ENCODE measurements around the gene PRIMPOL. TPM values are rescaled to one million over a fixed set of nuclear protein-coding genes. Genes with fewer than 3 reads are reported as not detected.
"Not testable (repeated sequence)": the region's sequence is repeated elsewhere in the genome, so short reads cannot be mapped to it uniquely, and the experiment has no call there.

The PRIMPOL gene
- total RNA-seq, 2 experiments from 2014 or later = 4.2 TPM

DNA sequence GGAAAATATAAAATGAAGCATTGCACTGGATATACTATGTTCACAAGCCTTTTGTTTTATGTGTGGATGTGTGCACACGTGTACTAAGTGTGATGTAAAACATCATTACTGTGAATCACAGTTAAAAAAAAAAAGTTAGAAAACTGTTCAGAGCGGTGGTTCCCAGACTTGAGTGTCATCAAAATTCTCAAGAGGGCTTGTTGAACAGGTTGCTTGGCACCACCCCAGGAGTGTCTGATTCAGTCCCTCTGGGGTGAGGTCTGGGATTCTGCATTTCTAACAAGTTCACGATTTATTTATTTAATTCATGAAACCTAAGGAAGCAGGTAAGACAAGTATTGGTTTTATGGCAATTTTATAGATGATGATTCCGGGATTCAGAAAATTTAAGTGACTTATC, 82.6 kb downstream of the PRIMPOL start:
- TF ChIP-seq, protein P1, sequence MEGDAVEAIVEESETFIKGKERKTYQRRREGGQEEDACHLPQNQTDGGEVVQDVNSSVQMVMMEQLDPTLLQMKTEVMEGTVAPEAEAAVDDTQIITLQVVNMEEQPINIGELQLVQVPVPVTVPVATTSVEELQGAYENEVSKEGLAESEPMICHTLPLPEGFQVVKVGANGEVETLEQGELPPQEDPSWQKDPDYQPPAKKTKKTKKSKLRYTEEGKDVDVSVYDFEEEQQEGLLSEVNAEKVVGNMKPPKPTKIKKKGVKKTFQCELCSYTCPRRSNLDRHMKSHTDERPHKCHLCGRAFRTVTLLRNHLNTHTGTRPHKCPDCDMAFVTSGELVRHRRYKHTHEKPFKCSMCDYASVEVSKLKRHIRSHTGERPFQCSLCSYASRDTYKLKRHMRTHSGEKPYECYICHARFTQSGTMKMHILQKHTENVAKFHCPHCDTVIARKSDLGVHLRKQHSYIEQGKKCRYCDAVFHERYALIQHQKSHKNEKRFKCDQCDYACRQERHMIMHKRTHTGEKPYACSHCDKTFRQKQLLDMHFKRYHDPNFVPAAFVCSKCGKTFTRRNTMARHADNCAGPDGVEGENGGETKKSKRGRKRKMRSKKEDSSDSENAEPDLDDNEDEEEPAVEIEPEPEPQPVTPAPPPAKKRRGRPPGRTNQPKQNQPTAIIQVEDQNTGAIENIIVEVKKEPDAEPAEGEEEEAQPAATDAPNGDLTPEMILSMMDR (IDR thresholded peaks at IDR 0.05) = no peak
- Histone ChIP-seq H3K4me1 (ENCODE audit: insufficient read depth, low read length) (peaks cover 13% of the 10 kb centered on the region), H3K9me3 (ENCODE audit: control insufficient read depth in 1 of 2, insufficient read depth in 1 of 2, low read length in 2 of 2) (no peaks in the 10 kb centered on the region), H3K27ac (ENCODE audit: low read depth in 1 of 2, low read length in 2 of 2) (no peak overlapping the region), H3K36me3 (ENCODE audit: insufficient read depth, low read length) (peaks cover 4% of the 10 kb centered on the region), H3K27me3 (ENCODE audit: control insufficient read depth in 1 of 2, insufficient read depth in 2 of 2, low read length in 2 of 2) (no peaks in the 10 kb centered on the region), H3K4me3 (ENCODE audit: low read length) (no peak overlapping the region)
- Mint-ChIP-seq H3K4me1 (ENCODE audit: low read depth) (peaks cover 17% of the 10 kb centered on the region), H3K27me3 (no peaks in the 10 kb centered on the region), H3K4me3 (peak overlapping the region; percentile 84), H3K27ac (no peak overlapping the region), H3K9me3 (no peaks in the 10 kb centered on the region), H3K36me3 (ENCODE audit: low read depth) (no peaks in the 10 kb centered on the region)
- intact Hi-C loops (cut with DNase I, micrococcal nuclease) = loop anchor here (5.0 to 10.0 kb wide), 9 partner anchors 87 to 1227 kb away; partner anchors contain the start of genes IRF2 (in 2 of the 2), CASP3 (in 1 of the 2), CFAP97 (in 1 of the 2) and ING2 (in 1 of the 2)
- DNase-seq (peak in 1 of 14 experiments; percentile 28), ATAC-seq (ENCODE audit: poor library complexity) (no peak)
- POLR2A ChIA-PET = no interaction called here
- CTCF ChIA-PET = interaction anchor here (4.3 kb wide), 1 partner anchor 468 kb away, joined by 20 read pairs; no protein-coding TSS in a partner anchor

DNA sequence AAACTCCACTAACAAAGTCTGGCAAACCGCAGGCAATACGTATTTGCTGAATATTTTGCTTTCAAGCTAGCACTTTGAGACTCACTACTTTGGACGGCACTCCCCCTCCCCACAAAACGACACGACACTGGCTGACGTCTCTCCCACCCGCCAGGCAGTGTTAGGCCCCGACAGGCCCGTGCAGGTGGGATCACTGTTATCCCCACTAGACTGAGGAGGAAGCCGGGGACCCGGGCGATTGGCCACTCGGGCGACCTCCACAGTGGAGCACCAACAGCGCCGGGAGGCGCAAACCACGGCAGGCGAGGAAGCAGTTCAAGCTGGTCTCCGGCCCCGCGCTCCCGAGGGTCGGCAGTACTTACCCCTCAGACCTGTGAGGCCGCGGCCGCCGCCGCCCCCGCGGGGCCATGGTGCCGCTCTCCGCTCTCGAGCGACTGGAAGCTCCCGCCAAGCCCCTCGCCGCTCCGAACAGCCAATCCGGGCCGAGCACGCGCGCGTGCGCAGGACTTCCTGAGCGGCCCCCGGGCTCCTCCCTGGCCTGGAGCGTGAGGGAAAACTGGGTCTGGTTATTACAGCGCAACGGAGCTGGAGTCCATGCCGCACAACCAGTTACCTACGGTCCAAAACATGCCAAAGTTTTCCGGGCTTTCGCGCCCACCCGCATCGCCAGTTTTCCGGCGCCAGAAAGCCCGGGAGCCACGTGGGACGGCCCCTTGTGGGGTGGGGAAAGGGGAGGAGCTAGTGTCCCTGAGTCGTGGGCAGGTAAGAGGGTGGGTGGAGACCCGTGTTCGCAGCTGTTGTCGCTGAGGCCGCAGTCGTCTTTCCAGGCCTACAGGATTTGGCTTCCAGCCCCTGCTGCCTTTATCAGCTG, 84.4 kb downstream of the PRIMPOL start, which contains the start of gene CENPU:
TSS of gene CENPU (minus strand) at position 443 of the 871 bp plus-strand sequence. CDS start at position 409, 34 bp downstream.
- intact Hi-C loops (cut with DNase I, micrococcal nuclease) = loop anchor here (1.0 to 10.0 kb wide), 10 partner anchors 85 to 1229 kb away; partner anchors contain the start of genes CASP3 (in 2 of the 2), IRF2 (in 2 of the 2), PRIMPOL (in 2 of the 2) and CFAP97 (in 1 of the 2)
- ChIA-PET POLR2A (interaction anchor here (0.6 to 3.0 kb wide), 28 partner anchors 9 to 1290 kb away, joined by 3 to 35 read pairs (median 5); partner anchors contain the start of genes CASP3, IRF2, PRIMPOL and SLC25A4), CTCF (interaction anchor here (1.5 to 4.3 kb wide), 3 partner anchors 12 to 470 kb away, joined by 5 to 20 read pairs (median 9); partner anchors contain the start of genes CASP3 and PRIMPOL)
- Histone ChIP-seq H3K9me3 (ENCODE audit: control insufficient read depth in 1 of 2, insufficient read depth in 1 of 2, low read length in 2 of 2) (no peaks in the 10 kb centered on the region), H3K4me1 (ENCODE audit: insufficient read depth, low read length) (peaks cover 13% of the 10 kb centered on the region), H3K36me3 (ENCODE audit: insufficient read depth, low read length) (no peaks in the 10 kb centered on the region), H3K27me3 (ENCODE audit: control insufficient read depth in 1 of 2, insufficient read depth in 2 of 2, low read length in 2 of 2) (no peaks in the 10 kb centered on the region), H3K27ac (ENCODE audit: low read depth in 1 of 2, low read length in 2 of 2) (no peak within 1 kb of the TSS), H3K4me3 (ENCODE audit: low read length) (peak within 1 kb of the TSS; percentile 87)
- Mint-ChIP-seq H3K36me3 (ENCODE audit: low read depth) (no peaks in the 10 kb centered on the region), H3K4me3 (peak within 1 kb of the TSS; percentile 93), H3K27ac (peak within 1 kb of the TSS; percentile 74), H3K9me3 (no peaks in the 10 kb centered on the region), H3K27me3 (no peaks in the 10 kb centered on the region), H3K4me1 (ENCODE audit: low read depth) (peaks cover 17% of the 10 kb centered on the region)
- DNase-seq (peak; percentile 91 to 98 (median 93)), ATAC-seq (ENCODE audit: poor library complexity) (peak; percentile 97)
- TF ChIP-seq, protein P1 (IDR thresholded peaks at IDR 0.05) = no peak

DNA sequence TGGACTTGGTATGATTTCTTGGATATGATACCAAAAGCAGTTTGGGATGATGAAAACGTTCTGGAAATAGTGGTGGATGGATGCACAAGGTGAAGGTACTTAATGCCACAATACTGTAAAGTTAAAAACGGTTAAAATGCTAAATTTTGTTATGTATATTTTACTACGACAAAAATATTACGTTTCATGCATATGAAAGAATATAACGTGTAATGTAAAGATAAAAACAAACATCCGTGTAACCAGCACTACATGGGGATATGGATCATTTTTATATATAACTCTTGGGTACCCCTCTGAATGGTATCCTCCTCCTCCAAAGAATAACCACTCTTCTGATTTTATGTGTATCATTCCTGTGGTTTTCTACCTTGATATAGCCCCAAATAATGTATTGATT, 85.2 kb downstream of the PRIMPOL start:
- peak overlapping the region; percentile 93 for H3K4me3 Mint-ChIP-seq
- Histone ChIP-seq H3K4me3 (ENCODE audit: low read length) (peak overlapping the region; percentile 87), H3K36me3 (ENCODE audit: insufficient read depth, low read length) (no peaks in the 10 kb centered on the region), H3K4me1 (ENCODE audit: insufficient read depth, low read length) (peaks cover 15% of the 10 kb centered on the region), H3K9me3 (ENCODE audit: control insufficient read depth in 1 of 2, insufficient read depth in 1 of 2, low read length in 2 of 2) (no peaks in the 10 kb centered on the region), H3K27ac (ENCODE audit: low read depth in 1 of 2, low read length in 2 of 2) (no peak overlapping the region), H3K27me3 (ENCODE audit: control insufficient read depth in 1 of 2, insufficient read depth in 2 of 2, low read length in 2 of 2) (no peaks in the 10 kb centered on the region)
- H3K27ac Mint-ChIP-seq = peak overlapping the region; percentile 74
- TF ChIP-seq, protein P1 (IDR thresholded peaks at IDR 0.05) = no peak
- H3K27me3 Mint-ChIP-seq = no peaks in the 10 kb centered on the region
- DNase-seq (no peak), ATAC-seq (ENCODE audit: poor library complexity) (no peak)
- peaks cover 22% of the 10 kb centered on the region for H3K4me1 Mint-ChIP-seq (ENCODE audit: low read depth)
- ChIA-PET CTCF (interaction anchor here (0.7 to 4.3 kb wide), 4 partner anchors 11 to 473 kb away, joined by 5 to 20 read pairs (median 7); partner anchors contain the start of genes CASP3 and PRIMPOL), POLR2A (interaction anchor here (0.6 to 3.0 kb wide), 23 partner anchors 9 to 470 kb away, joined by 3 to 35 read pairs (median 4); partner anchors contain the start of genes CASP3, IRF2, PRIMPOL and SLC25A4)
- no peaks in the 10 kb centered on the region for H3K9me3 Mint-ChIP-seq
- H3K36me3 Mint-ChIP-seq (ENCODE audit: low read depth) = no peaks in the 10 kb centered on the region
- intact Hi-C loops (cut with DNase I, micrococcal nuclease) = loop anchor here (1.0 to 10.0 kb wide), 11 partner anchors 85 to 1230 kb away; partner anchors contain the start of genes CASP3 (in 2 of the 2), IRF2 (in 2 of the 2), PRIMPOL (in 2 of the 2) and CFAP97 (in 1 of the 2)

DNA sequence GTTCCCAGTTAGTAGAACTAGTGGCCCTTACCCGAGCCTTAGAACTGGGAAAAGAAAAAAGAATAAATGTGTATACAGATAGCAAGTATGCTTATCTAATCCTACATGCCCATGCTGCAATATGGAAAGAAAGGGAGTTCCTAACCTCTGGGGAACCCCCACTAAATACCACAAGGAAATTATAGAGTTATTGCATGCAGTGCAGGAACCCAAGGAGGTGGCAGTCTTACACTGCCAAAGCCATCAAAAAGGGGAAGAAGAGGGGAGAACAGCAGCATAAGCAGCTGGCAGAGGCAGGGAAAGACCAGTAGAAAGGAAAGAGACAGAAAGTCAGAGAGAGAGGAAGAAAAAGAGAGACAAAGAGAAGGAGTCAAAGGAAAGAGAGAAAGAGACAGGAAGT, 90.0 kb downstream of the PRIMPOL start:
- H3K27me3 Mint-ChIP-seq; H3K4me3 ChIP-seq (ENCODE audit: low read length); H3K27me3 ChIP-seq (ENCODE audit: control insufficient read depth in 1 of 2, insufficient read depth in 2 of 2, low read length in 2 of 2); H3K36me3 ChIP-seq (ENCODE audit: insufficient read depth, low read length); H3K9me3 ChIP-seq (ENCODE audit: control insufficient read depth in 1 of 2, insufficient read depth in 1 of 2, low read length in 2 of 2); CTCF ChIA-PET; ATAC-seq (ENCODE audit: poor library complexity); H3K36me3 Mint-ChIP-seq (ENCODE audit: low read depth); DNase-seq; H3K27ac Mint-ChIP-seq; H3K4me1 ChIP-seq (ENCODE audit: insufficient read depth, low read length); POLR2A ChIA-PET; H3K9me3 Mint-ChIP-seq; H3K27ac ChIP-seq (ENCODE audit: low read depth in 1 of 2, low read length in 2 of 2); H3K4me3 Mint-ChIP-seq: not testable (repeated sequence)
- peaks cover 17% of the 10 kb centered on the region for H3K4me1 Mint-ChIP-seq (ENCODE audit: low read depth)
- intact Hi-C loops (cut with DNase I, micrococcal nuclease) = loop anchor here (5.0 to 10.0 kb wide), 5 partner anchors 95 to 1235 kb away; partner anchors contain the start of genes CASP3 (in 1 of the 2), ING2 (in 1 of the 2), IRF2 (in 1 of the 2) and PRIMPOL (in 1 of the 2)

All from CD4-positive, alpha-beta T cell (primary cell).